Upper lobe of left lung (tissue), 6 donors: ENCODE measurements around the gene TNXB. TPM values are rescaled to one million over a fixed set of nuclear protein-coding genes. Genes with fewer than 3 reads are reported as not detected.
"Not testable (repeated sequence)": the region's sequence is repeated elsewhere in the genome, so short reads cannot be mapped to it uniquely, and the experiment has no call there.

Source experiments
- ATAC-seq, 2 donors: fragments of 200-7000 bp; cut with Tn5 transposase; one replicate each; pipeline ENCODE4 v1.9.1; 2022; ENCODE audit warnings: mild to moderate bottlenecking in 2 of 2, moderate library complexity in 2 of 2; ENCODE audit not compliant: low FRiP score in 2 of 2
- DNase-seq, 2 donors: peaks; one replicate each; pipeline ENCODE4 v3.0.0-alpha.2; 2019 to 2020
- H3K27ac ChIP-seq, 4 donors: fragments of 200-600 bp; sonication (generic); one replicate each; pipeline ENCODE4 v1.5.1; 2016 to 2019
- H3K27me3 ChIP-seq, 4 donors: fragments of 200-600 bp; sonication (generic); one replicate each; pipeline ENCODE4 v1.5.1; 2017 to 2019
- H3K36me3 ChIP-seq, 4 donors: fragments of 200-600 bp; sonication (generic); one replicate each; pipeline ENCODE4 v1.5.1; 2016 to 2019
- H3K4me1 ChIP-seq, 4 donors: fragments of 200-600 bp; sonication (generic); one replicate each; pipeline ENCODE4 v1.5.1; 2018 to 2019
- H3K4me3 ChIP-seq, 4 donors: fragments of 200-600 bp; sonication (generic); one replicate each; pipeline ENCODE4 v1.5.1; 2017 to 2019; ENCODE audit warnings: mild to moderate bottlenecking in 2 of 4, moderate library complexity in 1 of 4
- H3K9me3 ChIP-seq, 4 donors: fragments of 200-600 bp; sonication (generic); one replicate each; pipeline ENCODE4 v1.5.1; 2018 to 2019
- EP300 ChIP-seq, 4 donors: sonication (generic); formaldehyde crosslinking; IDR thresholded peaks; one replicate each; pipeline ENCODE4 v1.5.1; 2017; ENCODE audit warnings: antibody characterized with exemption in 4 of 4, control low read depth in 2 of 4
- POLR2A ChIP-seq, 4 donors: fragments of 450-650 bp; IDR thresholded peaks; one replicate each; pipeline ENCODE4 v1.5.1; 2016 to 2017; ENCODE audit warnings: antibody characterized with exemption in 4 of 4, mild to moderate bottlenecking in 2 of 4
- POLR2AphosphoS5 ChIP-seq, 2 donors: sonication (generic); formaldehyde crosslinking; IDR thresholded peaks; one replicate each; pipeline ENCODE4 v1.5.1; 2017; ENCODE audit warnings: antibody characterized with exemption in 2 of 2
- WGBS, 2 donors: methylation state at CpG; one replicate each; pipeline ENCODE4 v1.1.5; 2017 to 2018; 5-methylcytosine and 5-hydroxymethylcytosine counted together
- total RNA-seq, 6 donors: library from RNA; depleted of rRNA in 4 of 6; stranded (reverse); fragments of >200 nt in 4 of 6; gene quantifications; one replicate each; pipeline versions ENCODE4 v1.1.0 to v1.2.1, GENCODE V29; 2016 to 2021
- TF ChIP-seq, protein P1 (sequence below), 6 experiments: fragments of 450-650 bp in 4 of 6; fragments of 200-600 bp in 2 of 6; sonication (generic) in 2 of 6; IDR thresholded peaks; one replicate each; pipeline ENCODE4 v1.5.1; 2016 to 2019; ENCODE audit warnings: antibody characterized with exemption in 6 of 6
- donor health status: DM: no; HTN: no; CAD: no; lungs with moderate emphysema.
- donor health status: DM: no; HTN: yes; CAD: no; lungs with severe emphysema.

Gene TNXB
- total RNA-seq, 6 donors from 2014 or later = 58.1 to 206 (median 151) TPM

DNA sequence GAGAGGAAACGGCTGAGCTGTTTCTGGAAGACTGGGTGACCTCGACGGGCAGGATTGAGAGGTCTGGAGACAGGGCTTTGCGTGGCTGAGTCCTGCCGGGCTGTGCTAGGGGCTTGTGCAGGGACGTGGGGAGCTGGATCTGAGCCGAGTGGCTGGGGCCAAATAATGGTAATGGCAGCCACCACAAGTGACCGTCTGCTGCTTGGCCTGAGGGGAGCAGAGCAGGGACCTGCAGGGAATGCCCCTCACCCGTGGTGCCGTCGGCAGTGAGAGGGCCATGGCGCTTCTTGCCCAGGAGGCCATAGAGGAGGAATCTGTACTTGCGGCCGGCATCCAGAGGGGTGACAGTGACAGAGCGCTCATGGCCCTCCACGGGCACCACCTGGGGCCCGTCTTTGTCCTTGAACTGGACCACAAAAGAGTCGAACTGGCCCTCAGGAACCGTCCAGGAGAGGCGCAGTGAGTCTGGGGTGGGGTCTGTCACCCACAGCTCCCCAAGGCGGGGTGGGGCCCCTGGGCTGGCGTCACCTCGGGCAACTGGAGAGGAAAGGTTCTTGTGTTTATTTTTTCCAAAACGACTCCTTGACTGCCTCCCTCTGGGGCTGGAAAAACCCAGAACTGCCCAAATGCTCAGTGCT, 39.1 kb downstream of the TNXB start:
- ATAC-seq = peak in 1 of 2 donors; percentile 3
- Histone ChIP-seq H3K9me3 (no peaks in the 10 kb centered on the region), H3K36me3 (peaks cover 0 to 99% (median 28%) of the 10 kb centered on the region in 4 donors), H3K27ac (no peak overlapping the region), H3K4me1 (no peaks in the 10 kb centered on the region), H3K27me3 (no peaks in the 10 kb centered on the region), H3K4me3 (no peak overlapping the region)
- peak in 1 of 2 donors; percentile 74 for DNase-seq
- 81 to 86% methylated on average over 18 to 24 of the region's 24 CpGs for WGBS, 2 donors
- TF ChIP-seq POLR2A (IDR thresholded peaks at IDR 0.05) = no peak
- TF ChIP-seq, protein P1, sequence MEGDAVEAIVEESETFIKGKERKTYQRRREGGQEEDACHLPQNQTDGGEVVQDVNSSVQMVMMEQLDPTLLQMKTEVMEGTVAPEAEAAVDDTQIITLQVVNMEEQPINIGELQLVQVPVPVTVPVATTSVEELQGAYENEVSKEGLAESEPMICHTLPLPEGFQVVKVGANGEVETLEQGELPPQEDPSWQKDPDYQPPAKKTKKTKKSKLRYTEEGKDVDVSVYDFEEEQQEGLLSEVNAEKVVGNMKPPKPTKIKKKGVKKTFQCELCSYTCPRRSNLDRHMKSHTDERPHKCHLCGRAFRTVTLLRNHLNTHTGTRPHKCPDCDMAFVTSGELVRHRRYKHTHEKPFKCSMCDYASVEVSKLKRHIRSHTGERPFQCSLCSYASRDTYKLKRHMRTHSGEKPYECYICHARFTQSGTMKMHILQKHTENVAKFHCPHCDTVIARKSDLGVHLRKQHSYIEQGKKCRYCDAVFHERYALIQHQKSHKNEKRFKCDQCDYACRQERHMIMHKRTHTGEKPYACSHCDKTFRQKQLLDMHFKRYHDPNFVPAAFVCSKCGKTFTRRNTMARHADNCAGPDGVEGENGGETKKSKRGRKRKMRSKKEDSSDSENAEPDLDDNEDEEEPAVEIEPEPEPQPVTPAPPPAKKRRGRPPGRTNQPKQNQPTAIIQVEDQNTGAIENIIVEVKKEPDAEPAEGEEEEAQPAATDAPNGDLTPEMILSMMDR (IDR thresholded peaks at IDR 0.05) = no peak
- TF ChIP-seq POLR2AphosphoS5 (IDR thresholded peaks at IDR 0.05) = no peak
- no peak for TF ChIP-seq EP300 (IDR thresholded peaks at IDR 0.05)

DNA sequence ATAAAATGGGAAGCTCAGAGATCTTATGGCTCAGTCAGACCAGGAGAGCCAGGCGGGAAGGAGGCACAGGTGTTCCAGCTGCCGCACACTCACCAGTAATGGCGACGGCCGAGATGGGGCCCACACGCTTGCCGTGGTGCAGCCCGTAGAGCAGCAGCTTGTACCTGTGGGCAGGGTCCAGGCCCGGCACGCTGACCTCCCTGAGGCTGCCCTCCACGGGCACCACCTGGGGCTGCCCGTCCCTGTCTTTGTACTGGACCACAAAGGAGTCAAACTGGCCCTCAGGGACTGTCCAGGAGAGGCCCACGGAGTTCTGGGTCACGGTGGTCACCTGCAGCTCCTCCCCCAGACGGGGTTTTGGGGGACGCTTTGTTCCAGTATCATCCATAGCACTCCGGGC, 39.7 kb downstream of the TNXB start:
- no peak overlapping the region for H3K4me3 ChIP-seq
- TF ChIP-seq, protein P1 (IDR thresholded peaks at IDR 0.05) = no peak
- no peak for TF ChIP-seq POLR2AphosphoS5 (IDR thresholded peaks at IDR 0.05)
- no peaks in the 10 kb centered on the region for H3K9me3 ChIP-seq
- ATAC-seq (peak in 1 of 2 donors; percentile 2), DNase-seq (peak in 1 of 2 donors; percentile 69)
- no peak overlapping the region for H3K27ac ChIP-seq
- no peaks in the 10 kb centered on the region for H3K4me1 ChIP-seq
- peaks cover 0 to 100% (median 30%) of the 10 kb centered on the region in 4 donors for H3K36me3 ChIP-seq
- H3K27me3 ChIP-seq = no peaks in the 10 kb centered on the region
- WGBS, 2 donors = 84 to 98% methylated on average over 12 to 17 of the region's 17 CpGs

DNA sequence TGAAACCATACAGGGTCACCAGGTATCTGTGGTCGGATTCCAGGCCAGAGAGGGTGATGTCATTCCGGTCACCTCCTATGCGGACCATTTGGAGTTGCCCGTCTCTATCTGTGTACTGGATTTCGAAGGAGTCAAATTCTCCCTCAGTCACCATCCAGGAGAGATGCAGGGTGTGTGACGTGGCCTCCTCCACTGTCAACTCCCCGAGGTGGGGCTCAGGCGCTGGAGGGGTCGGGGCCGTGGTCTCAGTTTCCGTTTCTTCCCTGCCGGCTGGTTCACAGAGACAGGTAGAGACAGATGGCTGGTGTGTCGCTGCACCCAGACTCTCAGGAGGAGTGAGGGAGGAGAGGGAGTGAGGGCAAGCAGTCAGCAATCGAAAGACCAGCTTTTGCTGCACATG, 40.3 kb downstream of the TNXB start:
- H3K4me3 ChIP-seq = no peak overlapping the region
- H3K27me3 ChIP-seq = no peaks in the 10 kb centered on the region
- no peaks in the 10 kb centered on the region for H3K9me3 ChIP-seq
- H3K4me1 ChIP-seq = no peaks in the 10 kb centered on the region
- DNase-seq = peak in 1 of 2 donors; percentile 39
- TF ChIP-seq POLR2AphosphoS5 (IDR thresholded peaks at IDR 0.05) (no peak), EP300 (IDR thresholded peaks at IDR 0.05) (no peak), POLR2A (IDR thresholded peaks at IDR 0.05) (no peak)
- TF ChIP-seq, protein P1 (IDR thresholded peaks at IDR 0.05) = no peak
- peaks cover 0 to 100% (median 33%) of the 10 kb centered on the region in 4 donors for H3K36me3 ChIP-seq
- no peak for ATAC-seq
- no peak overlapping the region for H3K27ac ChIP-seq
- 92% methylated on average over 14 of the region's 14 CpGs for WGBS, 2 donors

DNA sequence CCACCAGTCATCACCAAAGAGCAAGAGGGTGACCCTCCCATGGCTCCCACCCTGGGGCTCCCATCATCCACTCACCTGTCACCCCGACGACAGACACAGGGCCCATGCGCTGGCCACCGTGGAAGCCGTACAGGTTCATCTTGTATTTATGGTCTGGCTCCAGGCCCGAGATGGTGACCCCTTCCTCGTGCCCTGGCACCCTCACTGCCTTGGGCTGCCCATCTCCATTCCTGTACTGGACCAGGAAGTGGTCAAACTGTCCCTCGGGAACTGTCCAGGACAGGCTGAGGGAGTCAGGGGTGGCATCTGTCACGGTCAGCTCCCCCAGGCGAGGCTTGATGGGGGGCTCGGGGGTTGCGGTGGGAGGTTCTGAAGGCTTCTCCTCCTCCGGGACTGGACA, 40.8 kb downstream of the TNXB start:
- peak in 1 of 2 donors; percentile 38 for DNase-seq
- H3K4me3 ChIP-seq, H3K4me1 ChIP-seq, ATAC-seq, H3K27ac ChIP-seq, H3K27me3 ChIP-seq, H3K9me3 ChIP-seq: not testable (repeated sequence)
- 94 to 98% methylated on average over 11 to 13 of the region's 13 CpGs for WGBS, 2 donors
- peaks cover 0 to 100% (median 35%) of the 10 kb centered on the region in 4 donors for H3K36me3 ChIP-seq

DNA sequence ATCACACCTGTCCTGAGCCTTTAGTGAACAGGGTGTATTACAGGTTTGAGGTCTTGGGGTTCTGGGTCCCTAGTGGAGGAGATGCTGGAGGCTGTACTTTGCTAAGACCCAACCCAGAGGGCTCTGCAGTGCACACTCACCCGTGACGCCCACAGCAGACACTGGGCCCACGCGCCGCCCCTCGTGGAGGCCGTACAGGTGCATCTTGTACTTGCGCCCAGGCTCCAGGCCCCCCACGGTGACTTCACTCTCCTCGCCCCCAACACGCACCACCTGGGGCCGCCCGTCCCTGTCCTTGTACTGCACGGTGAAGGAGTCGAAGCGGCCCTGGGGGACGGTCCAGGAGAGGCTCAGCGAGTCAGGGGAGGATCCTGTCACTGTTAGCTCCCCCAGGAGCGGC, 41.6 kb downstream of the TNXB start:
- not testable (repeated sequence) for H3K9me3 ChIP-seq, H3K27me3 ChIP-seq, ATAC-seq, H3K27ac ChIP-seq, H3K4me1 ChIP-seq, H3K4me3 ChIP-seq
- 92 to 95% methylated on average over 8 to 19 of the region's 19 CpGs for WGBS, 2 donors
- H3K36me3 ChIP-seq = peaks cover 0 to 99% (median 33%) of the 10 kb centered on the region in 4 donors
- peak in 1 of 2 donors; percentile 77 for DNase-seq

DNA sequence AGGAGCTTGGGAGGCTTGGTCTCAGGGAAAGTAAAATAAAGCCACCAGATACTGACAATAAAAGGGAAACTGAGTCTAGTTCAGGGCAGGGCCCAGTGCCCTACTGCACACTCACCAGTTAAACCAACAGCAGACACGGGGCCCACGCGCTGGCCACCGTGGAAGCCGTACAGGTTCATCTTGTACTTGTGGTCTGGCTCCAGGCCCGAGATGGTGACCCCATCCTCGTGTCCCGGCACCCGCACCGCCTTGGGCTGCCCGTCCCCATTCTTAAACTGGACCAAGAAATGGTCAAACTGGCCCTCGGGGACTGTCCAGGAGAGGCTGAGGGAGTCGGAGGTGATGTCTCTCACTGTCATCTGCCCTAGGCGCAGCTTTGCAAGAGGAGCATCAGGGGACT, 44.4 kb downstream of the TNXB start:
- Histone ChIP-seq H3K9me3 (no peaks in the 10 kb centered on the region), H3K27ac (no peak overlapping the region), H3K27me3 (no peaks in the 10 kb centered on the region), H3K4me3 (no peak overlapping the region), H3K4me1 (no peaks in the 10 kb centered on the region), H3K36me3 (peaks cover 0 to 96% (median 33%) of the 10 kb centered on the region in 4 donors)
- no peak for TF ChIP-seq POLR2A (IDR thresholded peaks at IDR 0.05)
- TF ChIP-seq, protein P1 (IDR thresholded peaks at IDR 0.05) = no peak
- TF ChIP-seq EP300 (IDR thresholded peaks at IDR 0.05) = no peak
- no peak for ATAC-seq
- DNase-seq = peak in 1 of 2 donors; percentile 69
- WGBS, 2 donors = 85 to 91% methylated on average over 12 to 14 of the region's 14 CpGs
